ENCODE data around the gene USH2A. TPM values are rescaled to one million over a fixed set of nuclear protein-coding genes. Genes with fewer than 3 reads are reported as not detected.

Gene USH2A
- total RNA-seq, 1 donor from 2014 or later = 0.14 TPM

GRCh38 chr1:216459651-216460207 is 36.5 kb upstream of the USH2A start:
- no peak for DNase-seq (ENCODE audit: low read depth, low spot score)
- Mint-ChIP-seq H3K27ac (ENCODE audit: unreplicated experiment) (no peak overlapping the region), H3K36me3 (ENCODE audit: low read depth) (no peaks in the 10 kb centered on the region), H3K9me3 (no peaks in the 10 kb centered on the region), H3K4me1 (no peaks in the 10 kb centered on the region), H3K4me3 (no peak overlapping the region), H3K27me3 (ENCODE audit: low read depth) (no peaks in the 10 kb centered on the region)
- TF ChIP-seq, protein P1, sequence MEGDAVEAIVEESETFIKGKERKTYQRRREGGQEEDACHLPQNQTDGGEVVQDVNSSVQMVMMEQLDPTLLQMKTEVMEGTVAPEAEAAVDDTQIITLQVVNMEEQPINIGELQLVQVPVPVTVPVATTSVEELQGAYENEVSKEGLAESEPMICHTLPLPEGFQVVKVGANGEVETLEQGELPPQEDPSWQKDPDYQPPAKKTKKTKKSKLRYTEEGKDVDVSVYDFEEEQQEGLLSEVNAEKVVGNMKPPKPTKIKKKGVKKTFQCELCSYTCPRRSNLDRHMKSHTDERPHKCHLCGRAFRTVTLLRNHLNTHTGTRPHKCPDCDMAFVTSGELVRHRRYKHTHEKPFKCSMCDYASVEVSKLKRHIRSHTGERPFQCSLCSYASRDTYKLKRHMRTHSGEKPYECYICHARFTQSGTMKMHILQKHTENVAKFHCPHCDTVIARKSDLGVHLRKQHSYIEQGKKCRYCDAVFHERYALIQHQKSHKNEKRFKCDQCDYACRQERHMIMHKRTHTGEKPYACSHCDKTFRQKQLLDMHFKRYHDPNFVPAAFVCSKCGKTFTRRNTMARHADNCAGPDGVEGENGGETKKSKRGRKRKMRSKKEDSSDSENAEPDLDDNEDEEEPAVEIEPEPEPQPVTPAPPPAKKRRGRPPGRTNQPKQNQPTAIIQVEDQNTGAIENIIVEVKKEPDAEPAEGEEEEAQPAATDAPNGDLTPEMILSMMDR (conservative IDR thresholded peaks at IDR 0.05) = no peak

DNA sequence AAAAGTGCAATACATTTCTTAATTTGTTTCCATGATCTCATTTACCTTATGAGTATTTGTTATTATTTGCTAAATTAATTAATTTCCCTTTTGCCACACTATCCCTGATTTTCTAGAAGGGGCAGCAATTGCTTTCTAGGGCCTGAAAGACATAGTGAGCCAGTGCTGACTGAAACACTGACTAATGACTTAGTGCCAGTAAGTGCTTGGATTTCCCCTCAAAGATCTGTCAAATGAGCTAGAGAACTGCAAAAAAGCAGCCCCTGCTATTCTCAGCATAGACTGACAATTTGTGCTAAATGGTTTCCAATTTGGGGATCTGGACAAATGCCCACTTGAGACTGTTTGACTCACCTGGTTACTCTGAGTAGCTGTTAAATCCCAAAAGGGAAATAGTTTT is 35.6 kb upstream of the USH2A start:
- Mint-ChIP-seq H3K4me3 (no peak overlapping the region), H3K27me3 (ENCODE audit: low read depth) (no peaks in the 10 kb centered on the region), H3K9me3 (no peaks in the 10 kb centered on the region), H3K36me3 (ENCODE audit: low read depth) (no peaks in the 10 kb centered on the region), H3K27ac (ENCODE audit: unreplicated experiment) (no peak overlapping the region), H3K4me1 (no peaks in the 10 kb centered on the region)
- no peak for DNase-seq (ENCODE audit: low read depth, low spot score)
- TF ChIP-seq, protein P1 (conservative IDR thresholded peaks at IDR 0.05) = no peak

GRCh38 chr1:216457356-216457755 is 34.1 kb upstream of the USH2A start:
- no peaks in the 10 kb centered on the region for H3K4me1 Mint-ChIP-seq

DNA sequence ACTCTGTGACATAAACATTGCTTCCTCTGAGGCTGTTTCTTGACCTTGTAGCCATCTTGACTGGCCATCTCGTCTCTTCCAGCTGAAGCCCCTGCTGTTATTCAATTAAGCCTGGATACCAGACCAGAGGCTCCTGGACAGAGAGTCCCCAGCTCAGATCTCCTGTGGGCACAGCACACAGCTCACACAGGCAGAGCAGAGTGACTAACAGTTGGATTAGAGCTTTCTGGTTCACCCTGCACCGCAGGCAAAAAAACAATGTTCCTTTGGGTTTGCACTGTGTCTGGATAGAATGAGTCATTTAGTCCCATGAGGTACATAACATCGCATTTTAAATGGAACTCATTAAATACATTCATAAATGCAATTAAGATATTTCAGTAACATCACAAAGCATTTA is 33.4 kb upstream of the USH2A start:
- H3K4me3 Mint-ChIP-seq = no peak overlapping the region
- no peaks in the 10 kb centered on the region for H3K36me3 Mint-ChIP-seq (ENCODE audit: low read depth)
- TF ChIP-seq, protein P1 (conservative IDR thresholded peaks at IDR 0.05) = no peak
- H3K27ac Mint-ChIP-seq (ENCODE audit: unreplicated experiment) = no peak overlapping the region
- H3K27me3 Mint-ChIP-seq (ENCODE audit: low read depth) = no peaks in the 10 kb centered on the region
- H3K9me3 Mint-ChIP-seq = no peaks in the 10 kb centered on the region
- DNase-seq (ENCODE audit: low read depth, low spot score) = no peak
- no peaks in the 10 kb centered on the region for H3K4me1 Mint-ChIP-seq

More at GRCh38 chr1:216457356-216457755, 34.1 kb upstream of the USH2A start:
- Mint-ChIP-seq H3K27ac (ENCODE audit: unreplicated experiment) (no peak overlapping the region), H3K4me3 (no peak overlapping the region), H3K27me3 (ENCODE audit: low read depth) (no peaks in the 10 kb centered on the region), H3K9me3 (no peaks in the 10 kb centered on the region), H3K36me3 (ENCODE audit: low read depth) (no peaks in the 10 kb centered on the region)
- TF ChIP-seq, protein P1 (conservative IDR thresholded peaks at IDR 0.05) = no peak
- DNase-seq (ENCODE audit: low read depth, low spot score) = no peak

DNA sequence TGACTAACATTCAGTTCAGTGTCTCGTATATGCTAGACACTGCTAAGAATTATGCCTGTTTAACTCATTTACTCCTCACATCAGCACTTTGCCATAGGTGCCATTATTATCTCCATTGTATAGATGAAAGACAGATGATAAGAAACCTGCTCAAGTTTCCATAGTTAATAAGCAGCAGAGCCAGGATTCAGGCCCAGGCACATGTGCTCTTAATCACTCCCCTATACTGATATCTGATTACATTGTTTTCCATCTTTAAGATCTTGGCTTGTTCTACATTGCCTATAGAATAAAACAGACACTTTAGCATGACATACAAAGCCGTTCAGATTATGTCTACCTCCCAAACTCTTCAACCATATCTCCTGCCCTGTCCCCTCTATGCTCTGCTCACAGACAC is 30.5 kb upstream of the USH2A start:
- H3K27me3 Mint-ChIP-seq (ENCODE audit: low read depth) = no peaks in the 10 kb centered on the region
- no peaks in the 10 kb centered on the region for H3K36me3 Mint-ChIP-seq (ENCODE audit: low read depth)
- DNase-seq (ENCODE audit: low read depth, low spot score) = no peak
- H3K9me3 Mint-ChIP-seq = no peaks in the 10 kb centered on the region
- no peak overlapping the region for H3K27ac Mint-ChIP-seq (ENCODE audit: unreplicated experiment)
- no peak overlapping the region for H3K4me3 Mint-ChIP-seq
- no peaks in the 10 kb centered on the region for H3K4me1 Mint-ChIP-seq
- TF ChIP-seq, protein P1 (conservative IDR thresholded peaks at IDR 0.05) = no peak

Data from neural crest cell (in vitro differentiated cells).